ENCODE measurements around the gene PKD2.

PKD2 gene

DNA sequence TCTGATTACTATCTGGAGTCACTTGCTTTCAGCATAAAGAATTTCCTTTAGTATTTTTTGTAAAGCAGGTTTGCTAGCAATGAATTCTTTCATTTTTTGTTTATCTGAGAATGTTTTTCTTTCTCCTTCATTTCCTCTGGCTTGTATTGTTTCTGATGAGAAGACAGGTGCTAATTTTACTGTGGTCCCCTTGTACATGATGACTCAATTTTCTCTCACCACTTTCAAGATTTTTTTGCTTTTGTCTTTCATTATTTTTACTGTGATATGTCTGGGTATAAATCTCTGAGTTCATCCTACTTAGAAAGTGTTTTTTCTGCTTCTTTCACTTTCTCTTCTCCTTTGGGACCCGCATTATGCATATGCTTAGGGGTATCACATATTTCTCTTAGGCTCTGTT, 62.6 kb downstream of the PKD2 start:
- H3K9me3 ChIP-seq (ENCODE audit: insufficient read depth, low read length), result peaks cover 7% of the 10 kb centered on the region; the same call in 1 of the 2 replicates
- H3K79me2 ChIP-seq (ENCODE audit: low read length), result no peaks in the 10 kb centered on the region
- H3K4me1 ChIP-seq (ENCODE audit: low read length), result no peaks in the 10 kb centered on the region
- H3K9ac ChIP-seq (ENCODE audit: low read length), result no peak overlapping the region
- TF ChIP-seq, protein P1, sequence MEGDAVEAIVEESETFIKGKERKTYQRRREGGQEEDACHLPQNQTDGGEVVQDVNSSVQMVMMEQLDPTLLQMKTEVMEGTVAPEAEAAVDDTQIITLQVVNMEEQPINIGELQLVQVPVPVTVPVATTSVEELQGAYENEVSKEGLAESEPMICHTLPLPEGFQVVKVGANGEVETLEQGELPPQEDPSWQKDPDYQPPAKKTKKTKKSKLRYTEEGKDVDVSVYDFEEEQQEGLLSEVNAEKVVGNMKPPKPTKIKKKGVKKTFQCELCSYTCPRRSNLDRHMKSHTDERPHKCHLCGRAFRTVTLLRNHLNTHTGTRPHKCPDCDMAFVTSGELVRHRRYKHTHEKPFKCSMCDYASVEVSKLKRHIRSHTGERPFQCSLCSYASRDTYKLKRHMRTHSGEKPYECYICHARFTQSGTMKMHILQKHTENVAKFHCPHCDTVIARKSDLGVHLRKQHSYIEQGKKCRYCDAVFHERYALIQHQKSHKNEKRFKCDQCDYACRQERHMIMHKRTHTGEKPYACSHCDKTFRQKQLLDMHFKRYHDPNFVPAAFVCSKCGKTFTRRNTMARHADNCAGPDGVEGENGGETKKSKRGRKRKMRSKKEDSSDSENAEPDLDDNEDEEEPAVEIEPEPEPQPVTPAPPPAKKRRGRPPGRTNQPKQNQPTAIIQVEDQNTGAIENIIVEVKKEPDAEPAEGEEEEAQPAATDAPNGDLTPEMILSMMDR (IDR thresholded peaks at IDR 0.05; ENCODE audit: low read depth, low read length), result no peak
- no peak for TF ChIP-seq EZH2phosphoT487 (IDR thresholded peaks at IDR 0.05; ENCODE audit: low read depth)
- no peaks in the 10 kb centered on the region for H4K20me1 ChIP-seq (ENCODE audit: insufficient read depth, low read length)
- H3K27ac ChIP-seq (ENCODE audit: low read length), result no peak overlapping the region
- no peak overlapping the region for H3K4me3 ChIP-seq (ENCODE audit: low read length)
- no peak overlapping the region for H2AFZ ChIP-seq (ENCODE audit: low read depth, low read length)
- H3K36me3 ChIP-seq (replicated peaks; ENCODE audit: low read depth, low read length), result peaks cover 46% of the 10 kb centered on the region
- H3K4me2 ChIP-seq (ENCODE audit: low read length), result no peak overlapping the region
- no peaks in the 10 kb centered on the region for H3K27me3 ChIP-seq (ENCODE audit: low read depth, low read length)

DNA sequence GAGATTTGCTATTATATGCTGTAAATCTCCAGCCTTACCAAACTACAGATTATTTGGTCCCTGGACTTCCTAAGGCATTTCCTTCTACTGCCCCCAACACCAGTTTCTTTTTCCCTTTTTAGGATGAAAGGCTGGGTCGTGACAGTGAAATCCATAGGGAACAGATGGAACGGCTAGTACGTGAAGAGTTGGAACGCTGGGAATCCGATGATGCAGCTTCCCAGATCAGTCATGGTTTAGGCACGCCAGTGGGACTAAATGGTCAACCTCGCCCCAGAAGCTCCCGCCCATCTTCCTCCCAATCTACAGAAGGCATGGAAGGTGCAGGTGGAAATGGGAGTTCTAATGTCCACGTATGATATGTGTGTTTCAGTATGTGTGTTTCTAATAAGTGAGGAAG, 67.9 kb downstream of the PKD2 start:
- H3K27me3 ChIP-seq (ENCODE audit: low read depth, low read length), result no peaks in the 10 kb centered on the region
- no peaks in the 10 kb centered on the region for H3K79me2 ChIP-seq (ENCODE audit: low read length)
- H3K4me2 ChIP-seq (ENCODE audit: low read length), result no peak overlapping the region
- H3K27ac ChIP-seq (ENCODE audit: low read length), result no peak overlapping the region
- H3K9me3 ChIP-seq (ENCODE audit: insufficient read depth, low read length), result peaks cover 7% of the 10 kb centered on the region; the same call in 1 of the 2 replicates
- H3K4me1 ChIP-seq (ENCODE audit: low read length), result no peaks in the 10 kb centered on the region
- no peak overlapping the region for H3K4me3 ChIP-seq (ENCODE audit: low read length)
- TF ChIP-seq, protein P1 (IDR thresholded peaks at IDR 0.05; ENCODE audit: low read depth, low read length), result no peak
- TF ChIP-seq EZH2phosphoT487 (IDR thresholded peaks at IDR 0.05; ENCODE audit: low read depth), result no peak
- no peaks in the 10 kb centered on the region for H4K20me1 ChIP-seq (ENCODE audit: insufficient read depth, low read length)
- peaks cover 34% of the 10 kb centered on the region for H3K36me3 ChIP-seq (replicated peaks; ENCODE audit: low read depth, low read length)
- H3K9ac ChIP-seq (ENCODE audit: low read length), result no peak overlapping the region
- H2AFZ ChIP-seq (ENCODE audit: low read depth, low read length), result no peak overlapping the region

DNA sequence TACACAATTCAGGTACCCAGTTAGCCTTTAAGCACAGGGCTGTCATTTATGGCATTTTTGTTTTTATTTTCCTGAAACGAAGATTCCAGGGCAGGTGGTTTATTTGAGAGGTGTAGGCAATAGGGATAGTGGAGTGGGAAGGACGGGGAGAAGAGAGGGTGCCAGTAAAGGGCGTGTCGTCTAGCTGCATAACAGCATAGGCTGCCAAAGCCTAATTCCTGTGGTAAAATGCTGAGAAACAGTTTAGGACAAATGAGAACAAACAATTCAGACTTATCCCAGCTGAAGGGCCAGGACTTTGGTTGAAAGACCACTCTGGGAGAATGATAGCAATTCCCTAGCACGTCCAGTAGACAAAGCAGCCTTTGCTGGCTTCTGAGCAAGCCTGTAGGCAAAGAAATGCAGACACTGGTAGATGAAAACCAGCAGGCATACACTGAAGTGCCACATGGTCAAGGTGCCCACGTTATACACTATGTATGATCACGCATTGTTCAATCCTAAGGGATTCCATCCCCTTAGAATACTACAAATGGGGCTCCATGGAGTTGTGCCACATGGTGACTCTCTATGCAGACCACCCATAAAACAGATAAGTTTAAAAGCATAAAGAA, 70.6 kb downstream of the PKD2 start:
- Histone ChIP-seq H3K36me3 (replicated peaks; ENCODE audit: low read depth, low read length) (peaks cover 17% of the 10 kb centered on the region), H3K4me3 (ENCODE audit: low read length) (no peak overlapping the region), H3K9ac (ENCODE audit: low read length) (no peak overlapping the region), H3K9me3 (ENCODE audit: insufficient read depth, low read length) (no peaks in the 10 kb centered on the region), H3K27me3 (ENCODE audit: low read depth, low read length) (no peaks in the 10 kb centered on the region), H3K27ac (ENCODE audit: low read length) (no peak overlapping the region), H3K4me2 (ENCODE audit: low read length) (no peak overlapping the region), H4K20me1 (ENCODE audit: insufficient read depth, low read length) (no peaks in the 10 kb centered on the region), H2AFZ (ENCODE audit: low read depth, low read length) (no peak overlapping the region), H3K4me1 (ENCODE audit: low read length) (no peaks in the 10 kb centered on the region), H3K79me2 (ENCODE audit: low read length) (no peaks in the 10 kb centered on the region)
- no peak for TF ChIP-seq EZH2phosphoT487 (IDR thresholded peaks at IDR 0.05; ENCODE audit: low read depth)
- TF ChIP-seq, protein P1 (IDR thresholded peaks at IDR 0.05; ENCODE audit: low read depth, low read length), result no peak

DNA sequence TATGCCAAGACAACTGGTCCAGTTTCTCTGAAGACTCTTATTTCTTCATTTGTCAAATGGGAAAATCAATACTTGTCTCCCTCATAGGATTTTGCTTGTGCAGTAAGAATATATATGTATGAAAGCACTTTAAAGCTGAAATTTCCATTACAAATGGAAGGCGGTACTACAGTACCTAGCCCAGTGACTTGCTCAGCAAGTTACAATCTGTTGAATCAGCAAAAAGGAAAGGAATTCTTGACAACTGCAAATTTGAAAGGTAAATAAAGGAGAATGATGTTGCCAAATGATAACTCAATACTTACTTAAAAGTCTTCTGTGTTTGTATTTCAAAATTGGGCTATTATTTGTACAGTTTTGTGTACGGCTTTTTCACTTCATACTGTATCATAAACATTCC, 71.1 kb downstream of the PKD2 start:
- H3K4me3 ChIP-seq (ENCODE audit: low read length), result no peak overlapping the region
- H3K36me3 ChIP-seq (replicated peaks; ENCODE audit: low read depth, low read length), result peaks cover 17% of the 10 kb centered on the region
- no peak overlapping the region for H3K27ac ChIP-seq (ENCODE audit: low read length)
- H3K4me2 ChIP-seq (ENCODE audit: low read length), result no peak overlapping the region
- no peaks in the 10 kb centered on the region for H3K4me1 ChIP-seq (ENCODE audit: low read length)
- no peaks in the 10 kb centered on the region for H4K20me1 ChIP-seq (ENCODE audit: insufficient read depth, low read length)
- no peaks in the 10 kb centered on the region for H3K27me3 ChIP-seq (ENCODE audit: low read depth, low read length)
- H2AFZ ChIP-seq (ENCODE audit: low read depth, low read length), result no peak overlapping the region
- no peak for TF ChIP-seq EZH2phosphoT487 (IDR thresholded peaks at IDR 0.05; ENCODE audit: low read depth)
- TF ChIP-seq, protein P1 (IDR thresholded peaks at IDR 0.05; ENCODE audit: low read depth, low read length), result no peak
- no peaks in the 10 kb centered on the region for H3K9me3 ChIP-seq (ENCODE audit: insufficient read depth, low read length)
- H3K9ac ChIP-seq (ENCODE audit: low read length), result no peak overlapping the region
- H3K79me2 ChIP-seq (ENCODE audit: low read length), result no peaks in the 10 kb centered on the region

All from OCI-LY3 (cell line).